B cell (primary cell): Measurements from ENCODE around the gene MAD2L1BP. TPM values are rescaled to one million over a fixed set of nuclear protein-coding genes. Genes with fewer than 3 reads are reported as not detected.

Experiments used
- ATAC-seq: fragments of 200-7000 bp; cut with Tn5 transposase; one replicate; pipeline ENCODE4 v1.10.0; 2021; ENCODE audit warnings: low read depth, mild to moderate bottlenecking, moderate number of reproducible peaks, moderate library complexity
- CTCF ChIA-PET: fragments of 350-600 bp; sonication (Branson Sonifier 250); formaldehyde crosslinking; loops from one replicate; lab custom pipeline; 2021; ENCODE audit warnings: antibody characterized with exemption, inconsistent platforms; lab: Charles Lee
- POLR2A ChIA-PET: fragments of 350-600 bp; sonication (Branson Sonifier 250); formaldehyde crosslinking; loops from one replicate; lab custom pipeline; 2021; ENCODE audit warnings: antibody characterized with exemption; lab: Charles Lee
- DNase-seq: peaks from one replicate; pipeline ENCODE4 v3.0.0; 2013
- H2AFZ ChIP-seq: 2 replicates; pipeline ENCODE4 v1.6.1; 2012; ENCODE audit warnings: mild to moderate bottlenecking, low read depth, low read length; ENCODE audit not compliant: insufficient read depth, poor library complexity, severe bottlenecking
- H3K27ac ChIP-seq, 2 donors: 1 replicate in 1 of 2; 2 replicates in 1 of 2; pipeline ENCODE4 v1.5.1; 2012 to 2013; ENCODE audit warnings: low read length in 2 of 2, mild to moderate bottlenecking in 2 of 2, moderate library complexity in 1 of 2
- H3K27me3 ChIP-seq, 4 experiments: fragments of 200-600 bp in 1 of 4; sonication (generic) in 1 of 4; replicated peaks in 1 of 4; 1 replicate in 2 of 4; 2 replicates in 2 of 4; pipeline versions ENCODE4 v1.6.1 to v1.7.0; 2013 to 2016; ENCODE audit warnings: low read length in 3 of 4, mild to moderate bottlenecking in 2 of 4, mixed read lengths in 1 of 4, moderate library complexity in 1 of 4; ENCODE audit not compliant: insufficient read depth in 4 of 4, control insufficient read depth in 3 of 4; ENCODE audit errors: control extremely low read depth in 1 of 4
- H3K36me3 ChIP-seq, 2 experiments: replicated peaks in 1 of 2; 1 replicate in 1 of 2; 2 replicates in 1 of 2; pipeline versions ENCODE4 v1.6.1 to v1.7.1; 2013; ENCODE audit warnings: low read length in 1 of 2; ENCODE audit not compliant: insufficient read depth in 2 of 2, control insufficient read depth in 1 of 2; ENCODE audit errors: control extremely low read depth in 1 of 2, extremely low read depth in 1 of 2
- H3K4me1 ChIP-seq, 2 donors: fragments of 200-600 bp in 1 of 2; sonication (generic) in 1 of 2; 1 replicate in 1 of 2; 2 replicates in 1 of 2; pipeline versions ENCODE4 v1.5.1 to v1.6.1; 2013 to 2017; ENCODE audit warnings: low read length in 2 of 2; ENCODE audit not compliant: control insufficient read depth in 2 of 2, insufficient read depth in 2 of 2
- H3K4me2 ChIP-seq: replicated peaks from 2 replicates; pipeline ENCODE3; 2012; ENCODE audit warnings: mild to moderate bottlenecking, low read depth, low read length; ENCODE audit not compliant: poor library complexity, severe bottlenecking
- H3K4me3 ChIP-seq, 5 experiments: fragments of 200-600 bp in 1 of 5; sonication (generic) in 1 of 5; 1 replicate in 3 of 5; 2 replicates in 2 of 5; pipeline versions ENCODE4 v1.5.1 to v1.7.0; 2011 to 2016; ENCODE audit warnings: low read length in 4 of 5, mild to moderate bottlenecking in 4 of 5, low read depth in 2 of 5, control low read depth in 1 of 5, moderate library complexity in 1 of 5; ENCODE audit not compliant: insufficient read depth in 1 of 5; ENCODE audit errors: control extremely low read depth in 1 of 5, extremely low read depth in 1 of 5
- H3K79me2 ChIP-seq: fragments of 200-600 bp; sonication (generic); one replicate; pipeline ENCODE4 v1.6.0; 2016; ENCODE audit warnings: low read length; ENCODE audit not compliant: control insufficient read depth, insufficient read depth
- H3K9ac ChIP-seq: fragments of 200-600 bp; sonication (generic); 2 replicates; pipeline ENCODE4 v1.6.1; 2017; ENCODE audit warnings: mild to moderate bottlenecking, low read length, moderate library complexity
- H3K9me3 ChIP-seq, 3 donors: one replicate each; pipeline versions ENCODE4 v1.6.1 to v1.7.1; 2013; ENCODE audit warnings: low read length in 2 of 3; ENCODE audit not compliant: control insufficient read depth in 2 of 3, insufficient read depth in 1 of 3; ENCODE audit errors: control extremely low read depth in 1 of 3
- H4K20me1 ChIP-seq: 2 replicates; pipeline ENCODE4 v1.6.0; 2012; ENCODE audit warnings: mild to moderate bottlenecking, low read length; ENCODE audit not compliant: insufficient read depth, control insufficient read depth, poor library complexity, severe bottlenecking
- H3K27ac Mint-ChIP-seq: one replicate; pipeline ENCODE4 v1.8.0; 2021; ENCODE audit warnings: mixed read lengths
- H3K27me3 Mint-ChIP-seq: one replicate; pipeline ENCODE4 v1.8.0; 2021; ENCODE audit warnings: mixed read lengths
- H3K4me1 Mint-ChIP-seq: one replicate; pipeline ENCODE4 v1.8.0; 2021; ENCODE audit warnings: mixed read lengths
- H3K4me3 Mint-ChIP-seq: one replicate; pipeline ENCODE4 v1.8.0; 2021; ENCODE audit warnings: mixed read lengths
- H3K9me3 Mint-ChIP-seq: one replicate; pipeline ENCODE4 v1.8.0; 2022; ENCODE audit warnings: mixed read lengths; ENCODE audit not compliant: insufficient read depth
- EZH2 ChIP-seq: IDR thresholded peaks from 2 replicates; pipeline ENCODE4 v1.6.1; 2012; ENCODE audit warnings: borderline replicate concordance, low read depth, mild to moderate bottlenecking, moderate library complexity, low read length; ENCODE audit not compliant: insufficient read depth, poor library complexity, severe bottlenecking
- WGBS: methylation state at CpG from one replicate; pipeline ENCODE4 v1.1.5; 2013; ENCODE audit warnings: missing lambda C conversion rate; ENCODE audit not compliant: insufficient coverage; 5-methylcytosine and 5-hydroxymethylcytosine counted together
- intact Hi-C: fragments of 100-400 bp; cut with micrococcal nuclease; formaldehyde crosslinking; loops from one replicate; pipeline ENCODE4 v1.10.0; 2022
- polyA plus RNA-seq: library from polyadenylated mRNA; depleted of rRNA; stranded (reverse); fragments of >200 nt; gene quantifications from 2 replicates; pipeline ENCODE4 v1.2.3, GENCODE V29; 2012
- total RNA-seq, 2 donors: library from RNA; stranded (reverse); fragments of 120-200 nt in 1 of 2; gene quantifications; 1 replicate in 1 of 2; 2 replicates in 1 of 2; pipeline versions ENCODE4 v1.2.3 to v1.2.4, GENCODE V29; 2013 to 2022
- TF ChIP-seq, protein P1 (sequence below): fragments of 200-600 bp; IDR thresholded peaks from one replicate; pipeline ENCODE4 v1.8.0; 2022; ENCODE audit warnings: antibody characterized with exemption, mild to moderate bottlenecking

The MAD2L1BP gene
- total and polyA plus RNA-seq, 2 donors (not counting 1 experiment from before 2014, with no cell fraction given) = 32.7 to 35.4 TPM

DNA sequence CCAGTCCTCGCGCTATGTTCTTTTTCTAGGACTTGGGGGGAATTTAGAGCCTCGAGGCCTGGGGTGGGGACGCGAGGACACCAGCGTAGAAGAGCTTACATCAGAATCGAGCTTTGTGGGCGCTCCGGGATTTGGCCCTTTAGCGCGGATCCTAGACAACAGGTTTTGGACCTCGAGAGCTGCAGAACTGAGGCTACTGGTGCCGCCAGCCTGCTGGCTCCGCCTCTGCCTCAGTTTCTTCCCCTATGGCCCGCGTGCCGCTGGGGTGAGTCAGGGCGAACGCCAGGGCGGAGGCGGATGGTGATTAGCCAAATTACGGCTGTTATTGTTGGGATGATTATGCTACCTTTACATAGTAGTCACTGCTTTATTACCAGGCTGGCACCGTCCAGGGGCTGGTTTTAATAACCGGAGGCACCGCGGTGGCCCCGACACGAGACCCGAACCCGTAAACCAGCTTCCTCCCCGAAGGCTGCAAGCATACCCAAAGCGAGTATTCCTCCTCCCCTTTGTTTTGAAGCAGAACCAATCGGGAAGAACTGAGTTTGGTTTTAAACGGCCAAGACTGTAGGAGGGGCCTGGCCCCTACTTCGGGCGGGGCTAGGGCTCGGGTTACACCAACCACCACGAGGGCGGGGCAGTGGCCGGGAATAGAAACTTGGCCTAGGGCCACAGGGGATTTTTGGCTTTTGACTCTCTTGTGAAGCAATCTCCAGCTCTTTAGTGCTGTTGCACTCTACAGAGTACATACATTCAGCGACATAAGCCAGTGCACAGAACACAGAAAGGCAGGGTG lies 5.9 kb upstream of the MAD2L1BP start:
- POLR2A ChIA-PET = interaction anchor here (0.5 to 1.7 kb wide), 14 partner anchors 14 to 1066 kb away, joined by 3 to 9 read pairs (median 3); partner anchors contain the start of genes AARS2, HSP90AB1, POLH and RSPH9
- WGBS = under 1% methylated on average over 34 of the region's 41 CpGs
- TF ChIP-seq, protein P1, sequence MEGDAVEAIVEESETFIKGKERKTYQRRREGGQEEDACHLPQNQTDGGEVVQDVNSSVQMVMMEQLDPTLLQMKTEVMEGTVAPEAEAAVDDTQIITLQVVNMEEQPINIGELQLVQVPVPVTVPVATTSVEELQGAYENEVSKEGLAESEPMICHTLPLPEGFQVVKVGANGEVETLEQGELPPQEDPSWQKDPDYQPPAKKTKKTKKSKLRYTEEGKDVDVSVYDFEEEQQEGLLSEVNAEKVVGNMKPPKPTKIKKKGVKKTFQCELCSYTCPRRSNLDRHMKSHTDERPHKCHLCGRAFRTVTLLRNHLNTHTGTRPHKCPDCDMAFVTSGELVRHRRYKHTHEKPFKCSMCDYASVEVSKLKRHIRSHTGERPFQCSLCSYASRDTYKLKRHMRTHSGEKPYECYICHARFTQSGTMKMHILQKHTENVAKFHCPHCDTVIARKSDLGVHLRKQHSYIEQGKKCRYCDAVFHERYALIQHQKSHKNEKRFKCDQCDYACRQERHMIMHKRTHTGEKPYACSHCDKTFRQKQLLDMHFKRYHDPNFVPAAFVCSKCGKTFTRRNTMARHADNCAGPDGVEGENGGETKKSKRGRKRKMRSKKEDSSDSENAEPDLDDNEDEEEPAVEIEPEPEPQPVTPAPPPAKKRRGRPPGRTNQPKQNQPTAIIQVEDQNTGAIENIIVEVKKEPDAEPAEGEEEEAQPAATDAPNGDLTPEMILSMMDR = no peak
- no peak for TF ChIP-seq EZH2
- Histone ChIP-seq H3K36me3 (peaks cover 0 to 23% of the 10 kb centered on the region in 2 experiments), H3K9ac (peak overlapping the region; percentile 88), H3K79me2 (peaks cover 25% of the 10 kb centered on the region), H3K27ac (peak overlapping the region; percentile 70 to 84), H3K9me3 (peaks cover 0 to 3% (median 0%) of the 10 kb centered on the region in 3 donors), H3K4me1 (peaks cover 22 to 33% of the 10 kb centered on the region in 2 donors), H3K4me2 (peak overlapping the region; percentile 96), H4K20me1 (peaks cover 3% of the 10 kb centered on the region), H3K27me3 (no peaks in the 10 kb centered on the region), H3K4me3 (peak overlapping the region; percentile 64 to 96 (median 90)), H2AFZ (peak overlapping the region; percentile 96)
- peak; percentile 66 for ATAC-seq
- H3K27ac Mint-ChIP-seq = peak overlapping the region; percentile 99
- intact Hi-C loops = loop anchor here (1.0 to 10.0 kb wide), 11 partner anchors 16 to 700 kb away; partner anchors contain the start of genes CNPY3, DNPH1, KLHDC3 and MRPS18A
- CTCF ChIA-PET = interaction anchor here (0.7 to 2.5 kb wide), 6 partner anchors 16 to 449 kb away, joined by 4 to 14 read pairs (median 5); partner anchors contain the start of genes POLH and XPO5
- H3K4me3 Mint-ChIP-seq = peak overlapping the region; percentile 100
- H3K27me3 Mint-ChIP-seq = no peaks in the 10 kb centered on the region
- H3K4me1 Mint-ChIP-seq = peaks cover 32% of the 10 kb centered on the region
- no peaks in the 10 kb centered on the region for H3K9me3 Mint-ChIP-seq
- peak; percentile 95 for DNase-seq
